ENCODE data around the gene MAK.

The MAK gene

GRCh38 chr6:10719964-10720264, 118.4 kb downstream of the MAK start:
- TF ChIP-seq CTCF (IDR thresholded peaks at IDR 0.05; ENCODE audit: low read depth, low read length) = no peak
- peak overlapping the region; percentile 58 to 63 for H3K4me3 ChIP-seq (replicated peaks in 1 of 2; ENCODE audit: low read depth in 2 of 2, low read length in 2 of 2)
- DNase-seq (ENCODE audit: low read depth in 2 of 2) = peak in 1 of 2 donors; percentile 21

- DNase-seq (ENCODE audit: low read depth in 2 of 2) = peak; percentile 13 to 55
- TF ChIP-seq CTCF (IDR thresholded peaks at IDR 0.05; ENCODE audit: low read depth, low read length) = no peak
- H3K4me3 ChIP-seq (replicated peaks in 1 of 2; ENCODE audit: low read depth in 2 of 2, low read length in 2 of 2) = peak overlapping the region; percentile 58 to 63
Observed at GRCh38 chr6:10719296-10719963, 118.9 kb downstream of the MAK start.

GRCh38 chr6:10713962-10714361, 124.4 kb downstream of the MAK start:
- no peak for DNase-seq (ENCODE audit: low read depth in 2 of 2)
- no peak for TF ChIP-seq CTCF (IDR thresholded peaks at IDR 0.05; ENCODE audit: low read depth, low read length)

More at GRCh38 chr6:10713962-10714361, 124.4 kb downstream of the MAK start:
- H3K4me3 ChIP-seq (replicated peaks in 1 of 2; ENCODE audit: low read depth in 2 of 2, low read length in 2 of 2) = no peak overlapping the region
